Measurements from ENCODE around the gene ADCY4. TPM values are rescaled to one million over a fixed set of nuclear protein-coding genes. Genes with fewer than 3 reads are reported as not detected.
A peak's percentile ranks its signal among the peaks of the same experiment; 100 is the strongest.

The ADCY4 gene
- total and polyA plus RNA-seq, 2 of the 8 experiments (the other 6 are each of a cell fraction or from before 2014, with no cell fraction given): 0.27 to 0.35 TPM

GRCh38 chr14:24271134-24271833 is 63.6 kb downstream of the ADCY4 start, which contains the start of gene RABGGTA (continued):
- TF ChIP-seq CHD7 (IDR thresholded peaks at IDR 0.05; ENCODE audit: insufficient replicate concordance, low read length): no peak
- peak; percentile 92 for TF ChIP-seq SP2 (IDR thresholded peaks at IDR 0.05; ENCODE audit: low read length)
- peak; percentile 76 for TF ChIP-seq TBP (IDR thresholded peaks at IDR 0.05; ENCODE audit: low read depth, low read length)
- TF ChIP-seq CEBPB (IDR thresholded peaks at IDR 0.05; ENCODE audit: low read depth, low read length): no peak
- no peak for TF ChIP-seq SRF (IDR thresholded peaks at IDR 0.05; ENCODE audit: low read depth, low read length)
- TF ChIP-seq SP4 (IDR thresholded peaks at IDR 0.05; ENCODE audit: low read length): peak; percentile 33; the same call in 1 of the 2 replicates
- TF ChIP-seq TEAD4 (IDR thresholded peaks at IDR 0.05; ENCODE audit: low read depth, low read length): no peak
- peak; percentile 43; the same call in 1 of the 2 replicates for TF ChIP-seq RBBP5 (IDR thresholded peaks at IDR 0.05; ENCODE audit: borderline replicate concordance, low read depth, low read length)
- no peak for TF ChIP-seq CHD2 (IDR thresholded peaks at IDR 0.05; ENCODE audit: low read length)
- peak; percentile 14 to 76; a peak in 2 of 3 replicates for TF ChIP-seq EP300 (IDR thresholded peaks at IDR 0.05; ENCODE audit: borderline replicate concordance in 1 of 2, low read depth in 2 of 2, low read length in 2 of 2)
- no peak for TF ChIP-seq MAFK (IDR thresholded peaks at IDR 0.05; ENCODE audit: low read depth, low read length)
